ENCODE data around the gene TAF4.

- TF ChIP-seq CTCF (IDR thresholded peaks at IDR 0.05) (no peak), POLR2A (IDR thresholded peaks at IDR 0.05) (no peak)
Measured at GRCh38 chr20:61993058-61993457, 72.6 kb downstream of the TAF4 start.
